CD8-positive, alpha-beta memory T cell (primary cell): ENCODE measurements around the gene TMEM192. TPM values are rescaled to one million over a fixed set of nuclear protein-coding genes. Genes with fewer than 3 reads are reported as not detected.
"Not testable (repeated sequence)": the region's sequence is repeated elsewhere in the genome, so short reads cannot be mapped to it uniquely, and the experiment has no call there.

Source experiments
- CTCF ChIA-PET: fragments of 350-600 bp; sonication (Branson Sonifier 250); formaldehyde crosslinking; loops from one replicate; lab custom pipeline; 2021; ENCODE audit warnings: antibody characterized with exemption; lab: Charles Lee
- POLR2A ChIA-PET: fragments of 350-600 bp; sonication (Branson Sonifier 250); formaldehyde crosslinking; loops from one replicate; lab custom pipeline; 2021; ENCODE audit warnings: antibody characterized with exemption; lab: Charles Lee
- DNase-seq, 5 donors: peaks; one replicate each; pipeline versions ENCODE4 v3.0.0 to v3.0.0-alpha.2; 2020 to 2022; ENCODE audit warnings: mixed read lengths in 1 of 5
- H3K27ac ChIP-seq: one replicate; pipeline ENCODE4 v1.7.0; 2013; ENCODE audit warnings: low read depth, mild to moderate bottlenecking, low read length, moderate library complexity
- H3K27me3 ChIP-seq: 2 replicates; pipeline ENCODE4 v1.7.0; 2013; ENCODE audit warnings: low read length, mild to moderate bottlenecking; ENCODE audit not compliant: insufficient read depth, poor library complexity, severe bottlenecking
- H3K36me3 ChIP-seq: 2 replicates; pipeline ENCODE4 v1.7.0; 2013; ENCODE audit warnings: mild to moderate bottlenecking, low read length, moderate library complexity; ENCODE audit not compliant: insufficient read depth
- H3K4me1 ChIP-seq: 2 replicates; pipeline ENCODE4 v1.7.0; 2013; ENCODE audit warnings: mild to moderate bottlenecking, low read length, moderate library complexity; ENCODE audit not compliant: insufficient read depth
- H3K4me3 ChIP-seq: 2 replicates; pipeline ENCODE4 v1.7.0; 2013; ENCODE audit warnings: mild to moderate bottlenecking, low read length
- H3K9me3 ChIP-seq: 2 replicates; pipeline ENCODE4 v1.7.0; 2013; ENCODE audit warnings: mild to moderate bottlenecking, low read length
- H3K27ac Mint-ChIP-seq, 8 donors: one replicate each; pipeline ENCODE4 v1.8.0; 2020 to 2021; ENCODE audit warnings: mixed read lengths in 8 of 8, mild to moderate bottlenecking in 6 of 8, inconsistent platforms in 3 of 8, moderate library complexity in 3 of 8
- H3K27me3 Mint-ChIP-seq, 2 donors: one replicate each; pipeline ENCODE4 v1.8.0; 2020 to 2021; ENCODE audit warnings: mixed read lengths in 2 of 2, mild to moderate bottlenecking in 1 of 2, moderate library complexity in 1 of 2
- H3K36me3 Mint-ChIP-seq, 3 donors: one replicate each; pipeline ENCODE4 v1.8.0; 2020 to 2021; ENCODE audit warnings: mixed read lengths in 3 of 3, inconsistent platforms in 1 of 3, mild to moderate bottlenecking in 1 of 3
- H3K4me1 Mint-ChIP-seq, 3 donors: one replicate each; pipeline ENCODE4 v1.8.0; 2020 to 2021; ENCODE audit warnings: mixed read lengths in 3 of 3, inconsistent platforms in 1 of 3, mild to moderate bottlenecking in 1 of 3
- H3K4me3 Mint-ChIP-seq, 7 donors: one replicate each; pipeline ENCODE4 v1.8.0; 2020 to 2021; ENCODE audit warnings: mixed read lengths in 7 of 7, mild to moderate bottlenecking in 6 of 7, moderate library complexity in 4 of 7, inconsistent platforms in 2 of 7
- H3K9me3 Mint-ChIP-seq, 5 donors: one replicate each; pipeline ENCODE4 v1.8.0; 2020 to 2022; ENCODE audit warnings: mixed read lengths in 5 of 5, mild to moderate bottlenecking in 3 of 5, moderate library complexity in 2 of 5, inconsistent platforms in 1 of 5
- polyA plus RNA-seq: library from polyadenylated mRNA; unstranded; fragments of 300-500 nt; fragmentation: Illumina TruSeq; gene quantifications from one replicate; pipeline ENCODE4 v1.2.3, GENCODE V29; 2021
- total RNA-seq, 2 experiments: library from RNA; stranded (reverse); gene quantifications; one replicate each; pipeline ENCODE4 v1.2.3, GENCODE V29; 2021

Gene TMEM192
- total and polyA plus RNA-seq, 3 experiments from 2014 or later: 18.1 to 23.9 (median 20.8) TPM

- Histone ChIP-seq H3K36me3 (no peaks in the 10 kb centered on the region), H3K4me1 (peaks cover 12% of the 10 kb centered on the region), H3K27me3 (no peaks in the 10 kb centered on the region), H3K27ac (no peak overlapping the region), H3K4me3 (no peak overlapping the region), H3K9me3 (no peaks in the 10 kb centered on the region)
- CTCF ChIA-PET: no interaction called here
- H3K9me3 Mint-ChIP-seq: no peaks in the 10 kb centered on the region
- H3K36me3 Mint-ChIP-seq: peaks cover 0 to 10% (median 0%) of the 10 kb centered on the region in 3 donors
- H3K4me1 Mint-ChIP-seq: peaks cover 15 to 27% (median 19%) of the 10 kb centered on the region in 3 donors
- POLR2A ChIA-PET: interaction anchor here (0.8 kb wide), 1 partner anchor 93 kb away, joined by 3 read pairs; no protein-coding TSS in a partner anchor
- no peak overlapping the region for H3K27ac Mint-ChIP-seq
- peaks cover 2 to 21% of the 10 kb centered on the region in 2 donors for H3K27me3 Mint-ChIP-seq
- H3K4me3 Mint-ChIP-seq: peak overlapping the region in 1 of 7 donors; percentile 58
- no peak for DNase-seq
Observed at GRCh38 chr4:165115301-165115700, 2.6 kb upstream of the TMEM192 start.

- Mint-ChIP-seq H3K27me3 (peaks cover 0 to 6% of the 10 kb centered on the region in 2 donors), H3K9me3 (no peaks in the 10 kb centered on the region), H3K4me3 (peak overlapping the region; percentile 88 to 99 (median 94)), H3K27ac (peak overlapping the region; percentile 65 to 98 (median 94)), H3K36me3 (peaks cover 0 to 11% (median 4%) of the 10 kb centered on the region in 3 donors), H3K4me1 (peaks cover 17 to 35% (median 23%) of the 10 kb centered on the region in 3 donors)
- ChIA-PET POLR2A (interaction anchor here (2.7 kb wide), 1 partner anchor 215 kb away, joined by 13 read pairs; the partner anchor contains the start of gene MSMO1), CTCF (interaction anchor here (2.1 to 3.6 kb wide), 3 partner anchors 10 to 19 kb away, joined by 10 to 22 read pairs (median 17); no protein-coding TSS in a partner anchor)
- Histone ChIP-seq H3K27ac (peak overlapping the region; percentile 66), H3K4me3 (peak overlapping the region; percentile 55), H3K9me3 (no peaks in the 10 kb centered on the region), H3K36me3 (no peaks in the 10 kb centered on the region), H3K4me1 (peaks cover 12% of the 10 kb centered on the region), H3K27me3 (no peaks in the 10 kb centered on the region)
- no peak for DNase-seq
Observed at GRCh38 chr4:165111906-165112367, 723 bp downstream of the TMEM192 start.

- Mint-ChIP-seq H3K4me1 (peaks cover 8 to 21% (median 8%) of the 10 kb centered on the region in 3 donors), H3K27ac (peak overlapping the region in 1 of 8 donors; percentile 27), H3K4me3 (no peak overlapping the region), H3K36me3 (peaks cover 0 to 19% (median 4%) of the 10 kb centered on the region in 3 donors), H3K9me3 (no peaks in the 10 kb centered on the region), H3K27me3 (no peaks in the 10 kb centered on the region)
- H3K4me1 ChIP-seq: peaks cover 4% of the 10 kb centered on the region
- no peak overlapping the region for H3K27ac ChIP-seq
- H3K9me3 ChIP-seq: no peaks in the 10 kb centered on the region
- H3K36me3 ChIP-seq: peaks cover 4% of the 10 kb centered on the region
- H3K4me3 ChIP-seq: no peak overlapping the region
- ChIA-PET CTCF (interaction anchor here (1.5 kb wide), 1 partner anchor 1557 kb away, joined by 5 read pairs; no protein-coding TSS in a partner anchor), POLR2A (no interaction called here)
- DNase-seq: no peak
- no peaks in the 10 kb centered on the region for H3K27me3 ChIP-seq
Observed at GRCh38 chr4:165106518-165106917, 6.1 kb downstream of the TMEM192 start.

DNA sequence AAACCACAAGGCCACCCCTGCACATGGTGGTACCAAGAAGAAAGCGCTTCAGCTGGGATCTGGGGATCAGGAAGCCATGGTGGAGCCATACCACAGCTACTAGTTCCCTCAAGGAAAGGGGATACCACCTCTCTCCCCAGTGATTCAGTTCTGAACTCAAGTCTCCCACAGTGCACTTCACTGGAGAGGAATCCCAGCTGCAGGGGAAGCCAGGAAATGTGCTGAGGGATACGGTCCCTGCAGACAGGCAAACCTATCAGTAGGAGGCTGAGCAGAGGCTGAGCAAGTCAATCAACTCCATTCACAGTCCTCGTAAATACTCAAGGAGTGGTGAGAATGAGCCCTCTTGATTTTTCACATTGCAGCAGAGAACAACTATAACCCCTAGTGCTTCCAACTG lies 11.0 kb downstream of the TMEM192 start:
- H3K4me3 Mint-ChIP-seq: no peak overlapping the region
- DNase-seq: no peak
- Histone ChIP-seq H3K36me3 (peaks cover 6% of the 10 kb centered on the region), H3K4me3 (no peak overlapping the region), H3K9me3 (no peaks in the 10 kb centered on the region), H3K27me3 (no peaks in the 10 kb centered on the region), H3K4me1 (no peaks in the 10 kb centered on the region), H3K27ac (no peak overlapping the region)
- CTCF ChIA-PET: no interaction called here
- POLR2A ChIA-PET: no interaction called here
- no peaks in the 10 kb centered on the region for H3K9me3 Mint-ChIP-seq
- H3K4me1 Mint-ChIP-seq: peaks cover 0 to 5% (median 4%) of the 10 kb centered on the region in 3 donors
- H3K36me3 Mint-ChIP-seq: peaks cover 0 to 49% (median 7%) of the 10 kb centered on the region in 3 donors
- H3K27me3 Mint-ChIP-seq: no peaks in the 10 kb centered on the region
- H3K27ac Mint-ChIP-seq: peak overlapping the region in 1 of 8 donors; percentile 72

DNA sequence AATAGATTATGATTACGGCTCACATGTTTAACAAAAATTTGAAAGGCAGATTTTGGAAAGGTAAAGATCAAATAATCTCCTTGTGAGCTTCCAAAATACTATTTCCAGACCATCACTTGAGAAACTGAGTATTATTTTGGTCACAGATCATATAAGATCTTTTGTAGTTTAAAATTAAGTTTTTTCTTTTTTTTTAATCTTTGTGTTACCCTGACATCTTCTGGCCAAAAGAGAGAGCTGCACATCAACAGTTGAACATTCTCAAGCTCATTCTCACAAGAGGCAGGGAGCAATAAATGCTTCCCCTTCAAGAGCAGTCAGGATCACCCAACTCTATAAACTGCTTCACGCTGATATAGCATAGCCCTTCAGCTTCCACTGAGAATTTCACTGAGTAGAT lies 15.9 kb downstream of the TMEM192 start:
- no peak for DNase-seq
- H3K9me3 Mint-ChIP-seq: no peaks in the 10 kb centered on the region
- no peak overlapping the region for H3K4me3 Mint-ChIP-seq
- H3K27ac ChIP-seq: no peak overlapping the region
- POLR2A ChIA-PET: no interaction called here
- H3K4me3 ChIP-seq: no peak overlapping the region
- no peaks in the 10 kb centered on the region for H3K27me3 ChIP-seq
- no peaks in the 10 kb centered on the region for H3K4me1 Mint-ChIP-seq
- peak overlapping the region in 1 of 8 donors; percentile 27 for H3K27ac Mint-ChIP-seq
- CTCF ChIA-PET: interaction anchor here (0.8 to 2.0 kb wide), 6 partner anchors 8 to 1547 kb away, joined by 3 to 10 read pairs (median 4); partner anchors contain the start of gene TMEM192
- no peaks in the 10 kb centered on the region for H3K4me1 ChIP-seq
- no peaks in the 10 kb centered on the region for H3K9me3 ChIP-seq
- H3K36me3 ChIP-seq: peaks cover 5% of the 10 kb centered on the region
- H3K27me3 Mint-ChIP-seq: no peaks in the 10 kb centered on the region
- peaks cover 0 to 57% (median 9%) of the 10 kb centered on the region in 3 donors for H3K36me3 Mint-ChIP-seq

DNA sequence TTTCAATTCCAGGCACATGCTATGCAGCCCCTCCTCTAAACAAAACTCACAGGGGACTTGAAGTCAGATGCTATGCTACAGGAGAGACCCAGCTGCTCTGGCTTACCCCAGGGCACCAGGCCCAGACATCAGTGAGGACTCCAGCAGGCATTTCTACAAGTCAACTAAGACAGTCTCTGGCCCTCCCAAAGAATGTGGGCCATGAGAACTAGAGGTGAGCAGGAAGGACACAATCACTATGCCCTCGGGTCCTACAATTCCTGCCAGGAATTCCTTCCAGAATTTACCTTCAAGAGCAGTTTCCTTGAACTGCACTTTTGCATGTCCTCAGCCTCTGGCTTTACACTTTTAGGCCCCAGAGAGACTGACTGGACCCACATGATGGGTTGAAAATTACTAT lies 17.4 kb downstream of the TMEM192 start:
- H3K4me3 ChIP-seq: no peak overlapping the region
- Mint-ChIP-seq H3K9me3 (no peaks in the 10 kb centered on the region), H3K36me3 (peaks cover 0 to 55% (median 10%) of the 10 kb centered on the region in 3 donors), H3K27me3 (no peaks in the 10 kb centered on the region), H3K4me1 (no peaks in the 10 kb centered on the region), H3K4me3 (no peak overlapping the region), H3K27ac (peak overlapping the region in 2 of 8 donors; percentile 17 to 47)
- DNase-seq: no peak
- no peaks in the 10 kb centered on the region for H3K4me1 ChIP-seq
- no peak overlapping the region for H3K27ac ChIP-seq
- CTCF ChIA-PET: no interaction called here
- POLR2A ChIA-PET: no interaction called here
- H3K9me3 ChIP-seq: no peaks in the 10 kb centered on the region
- no peaks in the 10 kb centered on the region for H3K36me3 ChIP-seq
- H3K27me3 ChIP-seq: no peaks in the 10 kb centered on the region

DNA sequence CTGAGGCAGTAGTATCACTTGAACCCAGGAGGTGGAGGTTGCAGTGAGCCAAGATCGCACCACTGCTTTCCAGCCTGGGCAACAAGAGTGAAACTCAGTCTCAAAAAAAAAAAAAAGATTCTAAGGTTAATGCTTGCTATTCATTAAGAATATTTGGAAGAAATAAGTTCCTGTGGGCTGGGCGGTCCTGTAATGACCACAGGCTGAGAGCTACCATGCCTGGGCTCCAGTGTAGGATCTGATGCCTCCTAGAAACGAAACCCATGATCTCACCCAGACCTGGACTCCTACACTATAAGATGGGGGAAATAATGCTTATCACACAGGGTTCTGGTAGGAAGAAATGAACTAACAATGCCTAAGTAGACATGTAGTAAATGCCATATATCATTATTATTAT lies 17.8 kb downstream of the TMEM192 start:
- Mint-ChIP-seq H3K27ac (peak overlapping the region in 2 of 8 donors; percentile 17 to 50), H3K9me3 (no peaks in the 10 kb centered on the region), H3K36me3 (peaks cover 0 to 55% (median 8%) of the 10 kb centered on the region in 3 donors), H3K4me1 (no peaks in the 10 kb centered on the region), H3K4me3 (no peak overlapping the region), H3K27me3 (no peaks in the 10 kb centered on the region)
- H3K27ac ChIP-seq: no peak overlapping the region
- ChIA-PET CTCF (no interaction called here), POLR2A (no interaction called here)
- no peak for DNase-seq
- H3K36me3 ChIP-seq: no peaks in the 10 kb centered on the region
- no peaks in the 10 kb centered on the region for H3K4me1 ChIP-seq
- H3K9me3 ChIP-seq: no peaks in the 10 kb centered on the region
- no peak overlapping the region for H3K4me3 ChIP-seq
- H3K27me3 ChIP-seq: no peaks in the 10 kb centered on the region

DNA sequence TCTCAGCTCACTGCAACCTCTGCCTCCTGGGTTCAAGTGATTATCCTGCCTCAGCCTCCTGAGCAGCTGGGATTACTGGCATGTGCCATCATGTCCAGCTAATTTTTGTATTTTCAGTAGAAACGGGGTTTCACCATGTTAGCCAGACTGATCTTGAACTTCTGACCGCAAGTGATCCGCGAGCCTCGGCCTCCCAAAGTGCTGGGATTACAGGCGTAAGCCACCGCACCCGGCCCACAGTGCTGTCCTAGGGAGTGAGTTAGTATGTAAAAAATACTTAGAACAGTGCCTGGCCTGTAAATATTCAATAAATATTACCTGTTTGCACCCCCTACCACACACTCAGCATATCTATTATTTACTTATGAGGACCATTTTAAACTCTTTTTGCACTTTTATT lies 20.5 kb downstream of the TMEM192 start:
- H3K36me3 Mint-ChIP-seq: peaks cover 3 to 59% (median 16%) of the 10 kb centered on the region in 3 donors
- DNase-seq, H3K9me3 Mint-ChIP-seq, H3K4me3 Mint-ChIP-seq, H3K4me1 ChIP-seq, H3K27ac Mint-ChIP-seq, H3K9me3 ChIP-seq, H3K27me3 Mint-ChIP-seq, H3K27ac ChIP-seq, H3K4me1 Mint-ChIP-seq, H3K4me3 ChIP-seq, H3K27me3 ChIP-seq, POLR2A ChIA-PET, H3K36me3 ChIP-seq: not testable (repeated sequence)
- CTCF ChIA-PET: interaction anchor here (1.6 kb wide), 1 partner anchor 21 kb away, joined by 3 read pairs; the partner anchor contains the start of gene TMEM192
